ENCODE results near the gene FBXO22. TPM values are rescaled to one million over a fixed set of nuclear protein-coding genes. Genes with fewer than 3 reads are reported as not detected.
A peak's percentile ranks its signal among the peaks of the same experiment; 100 is the strongest.

The FBXO22 gene
- polyA plus RNA-seq, 2 donors: 6.0 to 12.9 TPM

DNA sequence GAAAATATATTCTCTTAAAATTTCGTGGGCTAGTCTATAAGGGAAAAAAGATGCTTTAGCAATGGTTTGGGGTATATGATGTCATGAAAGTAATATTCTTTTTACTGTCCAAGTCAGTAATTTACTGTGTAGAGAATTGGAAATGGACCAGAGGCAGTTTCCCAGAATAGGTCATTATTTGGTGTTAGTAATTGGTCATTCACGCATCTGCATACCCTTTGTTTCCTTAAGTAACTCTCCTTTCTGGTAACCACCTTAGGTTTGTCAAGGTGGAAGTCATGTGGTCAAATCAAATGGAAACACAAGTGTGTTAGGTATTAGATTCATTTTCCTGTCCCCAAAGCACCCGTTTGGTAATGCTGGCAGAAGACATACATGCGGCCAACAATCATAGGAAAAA, 23.9 kb downstream of the FBXO22 start:
- 86 to 87% methylated on average over 4 of the region's 4 CpGs for WGBS, 2 donors
- Histone ChIP-seq H3K9me3 (ENCODE audit: control insufficient read depth in 2 of 2, insufficient read depth in 1 of 2, low read depth in 1 of 2, low read length in 1 of 2) (no peaks in the 10 kb centered on the region), H3K27me3 (ENCODE audit: control insufficient read depth in 1 of 2, insufficient read depth in 2 of 2, low read length in 2 of 2) (no peaks in the 10 kb centered on the region), H3K27ac (ENCODE audit: low read depth in 2 of 2, low read length in 1 of 2) (no peak overlapping the region), H3K4me1 (ENCODE audit: control insufficient read depth in 2 of 2, insufficient read depth in 2 of 2, low read length in 1 of 2) (peaks cover 0 to under 1% of the 10 kb centered on the region in 2 donors), H3K4me3 (ENCODE audit: low read depth in 1 of 2, low read length in 2 of 2) (no peak overlapping the region), H3K36me3 (ENCODE audit: control insufficient read depth in 2 of 2, insufficient read depth in 2 of 2, low read length in 1 of 2) (peaks cover 0 to 2% of the 10 kb centered on the region in 2 donors)

DNA sequence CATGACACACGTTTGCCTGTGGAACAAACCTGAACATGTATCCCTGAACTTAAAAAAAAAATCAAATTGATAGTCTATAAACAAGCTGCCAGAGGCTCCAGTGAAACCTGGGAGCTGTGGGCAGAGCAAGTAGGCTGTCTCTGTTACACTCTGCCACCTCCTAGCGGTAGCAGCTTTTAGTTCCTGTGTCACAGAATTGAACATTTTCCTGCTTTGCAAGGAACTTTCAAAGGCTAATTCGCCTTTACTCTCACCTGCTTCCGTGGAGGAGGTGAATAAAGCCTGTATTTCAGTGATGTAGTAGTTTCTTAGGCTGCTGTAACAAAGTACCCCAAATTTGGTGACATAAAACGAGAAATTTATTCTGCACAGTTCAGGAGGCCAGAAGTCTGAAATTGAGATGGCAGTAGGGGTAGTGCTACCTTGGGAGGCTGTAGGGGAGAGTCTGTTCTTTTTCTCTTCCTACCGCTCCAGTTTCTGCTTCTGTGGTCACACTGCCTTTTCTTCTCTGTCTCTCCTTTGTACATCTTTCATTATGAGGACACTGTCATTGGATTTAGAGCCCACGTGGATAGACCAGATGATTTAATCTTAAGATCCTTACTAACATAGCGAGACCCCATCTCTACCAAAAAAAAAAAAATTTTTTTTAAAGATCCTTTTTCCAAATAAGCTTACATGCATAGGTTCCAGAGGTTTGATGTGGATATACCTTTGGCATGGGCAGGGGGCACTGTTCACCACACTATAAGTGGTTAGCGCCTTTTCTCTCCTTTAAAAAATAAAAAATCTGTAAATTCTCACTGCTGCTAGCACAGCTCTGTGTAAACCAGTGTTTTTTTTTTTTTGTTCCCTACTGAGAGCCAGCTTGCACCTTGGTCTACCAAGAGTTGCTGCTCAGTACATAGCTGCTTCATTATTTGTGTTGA, 25.3 kb downstream of the FBXO22 start:
- 73 to 78% methylated on average over 9 of the region's 9 CpGs for WGBS, 2 donors
- no peaks in the 10 kb centered on the region for H3K4me1 ChIP-seq (ENCODE audit: control insufficient read depth in 2 of 2, insufficient read depth in 2 of 2, low read length in 1 of 2)
- no peaks in the 10 kb centered on the region for H3K9me3 ChIP-seq (ENCODE audit: control insufficient read depth in 2 of 2, insufficient read depth in 1 of 2, low read depth in 1 of 2, low read length in 1 of 2)
- no peak overlapping the region for H3K4me3 ChIP-seq (ENCODE audit: low read depth in 1 of 2, low read length in 2 of 2)
- H3K27ac ChIP-seq (ENCODE audit: low read depth in 2 of 2, low read length in 1 of 2): no peak overlapping the region
- no peaks in the 10 kb centered on the region for H3K27me3 ChIP-seq (ENCODE audit: control insufficient read depth in 1 of 2, insufficient read depth in 2 of 2, low read length in 2 of 2)
- H3K36me3 ChIP-seq (ENCODE audit: control insufficient read depth in 2 of 2, insufficient read depth in 2 of 2, low read length in 1 of 2): no peaks in the 10 kb centered on the region

DNA sequence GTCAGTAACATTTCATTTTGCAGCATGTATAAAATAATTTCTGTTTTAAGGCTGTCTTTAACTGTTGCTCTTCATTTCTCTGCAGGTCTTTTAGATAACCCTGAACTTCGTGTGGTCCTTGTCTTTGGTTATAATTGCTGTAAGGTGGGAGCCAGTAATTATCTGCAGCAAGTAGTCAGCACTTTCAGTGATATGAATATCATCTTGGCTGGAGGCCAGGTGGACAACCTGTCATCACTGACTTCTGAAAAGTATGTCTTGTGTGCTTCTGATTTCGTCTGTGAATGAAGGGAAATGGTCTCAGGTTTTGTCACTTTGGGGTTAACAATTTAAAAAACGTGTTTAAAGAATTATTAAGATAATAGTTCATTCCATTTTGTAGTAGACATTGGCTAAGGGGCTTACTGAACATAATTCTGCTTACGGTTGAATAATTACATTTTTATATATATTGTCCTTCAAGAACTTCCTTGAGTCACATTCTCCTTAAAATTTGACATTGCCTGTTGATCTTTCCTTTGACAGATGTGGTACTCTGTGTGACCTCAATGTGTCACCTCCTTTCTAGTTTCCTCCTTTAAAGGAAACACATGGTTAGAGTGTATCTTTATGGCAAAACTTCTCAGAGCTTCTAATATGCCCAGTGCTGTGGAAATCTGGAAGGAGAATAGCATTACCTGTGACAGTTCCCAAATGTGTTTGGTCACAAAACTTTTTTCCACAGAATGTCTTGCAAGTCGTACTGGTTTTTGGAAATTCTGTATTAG, 26.3 kb downstream of the FBXO22 start:
- Histone ChIP-seq H3K36me3 (ENCODE audit: control insufficient read depth in 2 of 2, insufficient read depth in 2 of 2, low read length in 1 of 2) (no peaks in the 10 kb centered on the region), H3K27ac (ENCODE audit: low read depth in 2 of 2, low read length in 1 of 2) (no peak overlapping the region), H3K9me3 (ENCODE audit: control insufficient read depth in 2 of 2, insufficient read depth in 1 of 2, low read depth in 1 of 2, low read length in 1 of 2) (no peaks in the 10 kb centered on the region), H3K4me3 (ENCODE audit: low read depth in 1 of 2, low read length in 2 of 2) (no peak overlapping the region), H3K4me1 (ENCODE audit: control insufficient read depth in 2 of 2, insufficient read depth in 2 of 2, low read length in 1 of 2) (no peaks in the 10 kb centered on the region), H3K27me3 (ENCODE audit: control insufficient read depth in 1 of 2, insufficient read depth in 2 of 2, low read length in 2 of 2) (no peaks in the 10 kb centered on the region)
- 68 to 69% methylated on average over 5 of the region's 5 CpGs for WGBS, 2 donors

DNA sequence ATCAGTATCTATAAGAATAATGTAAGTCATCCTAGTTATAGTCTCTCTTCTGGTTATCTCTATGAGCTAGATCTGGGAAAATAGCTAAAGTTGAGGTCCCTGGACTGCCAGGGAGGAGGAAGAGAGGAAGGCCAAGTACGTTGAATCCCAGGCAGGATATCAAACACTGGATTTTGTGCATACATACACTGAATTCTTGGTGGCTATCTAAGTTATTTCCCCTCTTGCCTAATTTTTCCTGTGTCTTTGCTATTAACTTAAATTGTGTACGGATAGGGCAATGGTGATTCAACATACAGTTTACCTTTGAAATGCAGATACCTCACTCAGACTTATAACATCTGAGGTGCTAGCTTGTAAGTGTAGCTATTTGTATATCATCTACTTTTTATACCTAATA, 27.2 kb downstream of the FBXO22 start:
- Histone ChIP-seq H3K27me3 (ENCODE audit: control insufficient read depth in 1 of 2, insufficient read depth in 2 of 2, low read length in 2 of 2) (no peaks in the 10 kb centered on the region), H3K36me3 (ENCODE audit: control insufficient read depth in 2 of 2, insufficient read depth in 2 of 2, low read length in 1 of 2) (no peaks in the 10 kb centered on the region), H3K4me3 (ENCODE audit: low read depth in 1 of 2, low read length in 2 of 2) (no peak overlapping the region), H3K27ac (ENCODE audit: low read depth in 2 of 2, low read length in 1 of 2) (no peak overlapping the region), H3K9me3 (ENCODE audit: control insufficient read depth in 2 of 2, insufficient read depth in 1 of 2, low read depth in 1 of 2, low read length in 1 of 2) (no peaks in the 10 kb centered on the region), H3K4me1 (ENCODE audit: control insufficient read depth in 2 of 2, insufficient read depth in 2 of 2, low read length in 1 of 2) (no peaks in the 10 kb centered on the region)
- 93 to 95% methylated on average over 2 of the region's 2 CpGs for WGBS, 2 donors

DNA sequence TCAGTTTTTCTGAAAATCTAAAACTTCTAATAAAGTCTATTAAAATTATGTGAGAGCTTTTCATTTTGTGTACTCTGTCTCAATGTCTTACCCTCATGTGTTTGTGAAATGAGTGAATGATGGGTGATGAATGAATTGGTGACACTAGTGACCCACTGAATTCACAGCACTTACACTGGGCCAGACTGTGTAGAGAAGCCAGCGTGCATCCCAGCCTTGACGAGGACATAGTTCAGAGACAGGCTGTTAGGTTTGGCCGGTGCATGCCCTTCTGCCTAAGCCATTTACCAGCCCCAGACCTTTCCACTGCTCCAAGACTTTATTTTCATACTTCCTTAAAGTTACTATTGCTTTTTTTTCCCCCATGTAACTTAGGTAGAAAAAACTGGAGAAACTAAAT, 38.8 kb downstream of the FBXO22 start:
- no peak overlapping the region for H3K4me3 ChIP-seq (ENCODE audit: low read depth in 1 of 2, low read length in 2 of 2)
- H3K27ac ChIP-seq (ENCODE audit: low read depth in 2 of 2, low read length in 1 of 2): no peak overlapping the region
- no peaks in the 10 kb centered on the region for H3K9me3 ChIP-seq (ENCODE audit: control insufficient read depth in 2 of 2, insufficient read depth in 1 of 2, low read depth in 1 of 2, low read length in 1 of 2)
- H3K4me1 ChIP-seq (ENCODE audit: control insufficient read depth in 2 of 2, insufficient read depth in 2 of 2, low read length in 1 of 2): no peaks in the 10 kb centered on the region
- H3K27me3 ChIP-seq (ENCODE audit: control insufficient read depth in 1 of 2, insufficient read depth in 2 of 2, low read length in 2 of 2): no peaks in the 10 kb centered on the region
- 58 to 67% methylated on average over 3 of the region's 3 CpGs for WGBS, 2 donors
- H3K36me3 ChIP-seq (ENCODE audit: control insufficient read depth in 2 of 2, insufficient read depth in 2 of 2, low read length in 1 of 2): no peaks in the 10 kb centered on the region

DNA sequence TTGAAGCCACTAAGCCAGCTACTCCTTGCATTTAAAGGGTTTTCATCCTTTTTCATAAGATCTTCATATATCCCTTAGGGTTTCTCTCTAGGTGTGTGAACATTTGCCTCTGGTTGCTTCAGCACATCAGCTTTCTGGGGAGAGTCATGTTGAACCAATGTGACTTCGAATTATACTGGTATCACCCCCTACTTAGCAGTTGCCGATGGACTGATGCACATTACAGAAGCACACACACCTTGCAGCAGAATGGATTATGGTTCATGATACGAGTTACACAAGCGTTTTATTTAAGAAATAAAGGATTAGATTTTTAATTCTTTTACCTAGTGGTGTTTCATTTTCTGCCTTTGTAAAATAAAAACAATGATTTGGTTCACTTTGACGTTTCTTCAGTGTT, 39.6 kb downstream of the FBXO22 start:
- H3K27me3 ChIP-seq (ENCODE audit: control insufficient read depth in 1 of 2, insufficient read depth in 2 of 2, low read length in 2 of 2): no peaks in the 10 kb centered on the region

DNA sequence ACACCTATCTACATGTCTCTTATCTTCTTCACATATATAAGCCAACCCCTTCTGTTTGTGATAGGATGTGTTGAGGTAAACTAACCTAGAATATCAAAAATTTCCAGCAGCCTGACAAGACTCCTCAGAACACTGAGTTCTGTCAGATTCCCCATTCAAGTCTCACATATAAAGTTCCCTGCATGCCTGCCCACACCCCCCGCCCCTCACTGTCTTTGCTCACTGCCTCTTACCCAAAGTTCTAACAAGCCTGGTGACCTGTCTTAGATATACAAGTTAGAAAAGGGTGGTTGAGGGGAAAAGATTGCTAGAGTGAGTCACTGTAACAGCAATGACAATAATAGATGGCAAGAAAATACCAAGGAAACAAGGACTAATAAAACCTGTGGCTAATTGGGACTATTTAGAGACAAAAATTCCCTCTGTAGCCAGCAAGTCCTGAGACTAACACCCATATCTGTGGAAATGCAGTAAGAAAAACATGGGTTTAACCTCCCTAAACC, 40.1 kb downstream of the FBXO22 start:
- Histone ChIP-seq H3K27ac (ENCODE audit: low read depth in 2 of 2, low read length in 1 of 2) (no peak overlapping the region), H3K27me3 (ENCODE audit: control insufficient read depth in 1 of 2, insufficient read depth in 2 of 2, low read length in 2 of 2) (no peaks in the 10 kb centered on the region), H3K9me3 (ENCODE audit: control insufficient read depth in 2 of 2, insufficient read depth in 1 of 2, low read depth in 1 of 2, low read length in 1 of 2) (no peaks in the 10 kb centered on the region), H3K4me3 (ENCODE audit: low read depth in 1 of 2, low read length in 2 of 2) (no peak overlapping the region), H3K36me3 (ENCODE audit: control insufficient read depth in 2 of 2, insufficient read depth in 2 of 2, low read length in 1 of 2) (no peaks in the 10 kb centered on the region), H3K4me1 (ENCODE audit: control insufficient read depth in 2 of 2, insufficient read depth in 2 of 2, low read length in 1 of 2) (no peaks in the 10 kb centered on the region)
- WGBS, 2 donors: 45 to 77% methylated on average over 1 of the region's 1 CpG

More for the DNA sequence above, 39.6 kb downstream of the FBXO22 start:
- no peaks in the 10 kb centered on the region for H3K9me3 ChIP-seq (ENCODE audit: control insufficient read depth in 2 of 2, insufficient read depth in 1 of 2, low read depth in 1 of 2, low read length in 1 of 2)
- H3K27ac ChIP-seq (ENCODE audit: low read depth in 2 of 2, low read length in 1 of 2): no peak overlapping the region
- no peaks in the 10 kb centered on the region for H3K36me3 ChIP-seq (ENCODE audit: control insufficient read depth in 2 of 2, insufficient read depth in 2 of 2, low read length in 1 of 2)
- H3K4me3 ChIP-seq (ENCODE audit: low read depth in 1 of 2, low read length in 2 of 2): no peak overlapping the region
- no peaks in the 10 kb centered on the region for H3K4me1 ChIP-seq (ENCODE audit: control insufficient read depth in 2 of 2, insufficient read depth in 2 of 2, low read length in 1 of 2)
- 68 to 74% methylated on average over 5 of the region's 5 CpGs for WGBS, 2 donors

DNA sequence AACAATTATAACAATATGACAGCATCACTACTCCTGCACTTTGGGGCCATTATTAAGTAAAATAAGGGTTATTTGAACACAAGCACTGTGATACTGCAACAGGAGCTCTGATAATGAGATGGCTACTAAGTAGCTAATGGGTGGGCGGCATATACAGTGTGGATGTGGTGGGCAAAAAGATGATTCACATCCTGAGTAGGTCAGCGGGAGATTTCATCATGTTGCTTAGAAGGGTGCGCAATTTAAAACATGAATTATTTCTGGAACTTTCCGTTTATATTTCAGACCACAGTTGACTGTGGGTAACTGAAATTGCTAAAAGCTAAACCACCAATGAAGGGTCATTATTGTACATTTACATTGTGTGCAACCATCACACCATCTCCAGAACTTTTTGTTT, 42.3 kb downstream of the FBXO22 start:
- H3K4me3 ChIP-seq (ENCODE audit: low read depth in 1 of 2, low read length in 2 of 2): no peak overlapping the region
- no peaks in the 10 kb centered on the region for H3K36me3 ChIP-seq (ENCODE audit: control insufficient read depth in 2 of 2, insufficient read depth in 2 of 2, low read length in 1 of 2)
- WGBS, 2 donors: 73 to 81% methylated on average over 4 of the region's 4 CpGs
- H3K9me3 ChIP-seq (ENCODE audit: control insufficient read depth in 2 of 2, insufficient read depth in 1 of 2, low read depth in 1 of 2, low read length in 1 of 2): no peaks in the 10 kb centered on the region
- H3K27me3 ChIP-seq (ENCODE audit: control insufficient read depth in 1 of 2, insufficient read depth in 2 of 2, low read length in 2 of 2): no peaks in the 10 kb centered on the region
- no peaks in the 10 kb centered on the region for H3K4me1 ChIP-seq (ENCODE audit: control insufficient read depth in 2 of 2, insufficient read depth in 2 of 2, low read length in 1 of 2)
- no peak overlapping the region for H3K27ac ChIP-seq (ENCODE audit: low read depth in 2 of 2, low read length in 1 of 2)

DNA sequence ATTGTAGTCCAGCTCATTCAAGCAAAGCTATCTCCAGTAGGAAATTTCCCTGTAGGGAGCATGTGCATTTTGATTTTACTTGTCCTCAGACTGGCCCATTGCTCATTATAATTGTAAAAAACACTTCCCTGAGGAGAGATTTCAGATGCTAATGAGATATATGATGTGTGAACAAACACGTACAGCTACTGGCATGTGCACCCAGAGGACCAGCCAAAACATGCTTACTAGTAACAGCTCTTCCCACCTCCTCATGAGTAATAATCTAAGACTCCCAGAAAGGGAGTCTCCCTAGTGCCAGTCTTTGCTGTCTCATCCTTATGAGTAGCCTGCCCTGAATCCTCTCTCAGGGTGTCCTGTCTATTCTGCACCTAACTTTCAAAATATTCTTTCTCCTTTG, 43.4 kb downstream of the FBXO22 start:
- no peaks in the 10 kb centered on the region for H3K27me3 ChIP-seq (ENCODE audit: control insufficient read depth in 1 of 2, insufficient read depth in 2 of 2, low read length in 2 of 2)
- peak overlapping the region in 1 of 2 donors; percentile 15 for H3K27ac ChIP-seq (ENCODE audit: low read depth in 2 of 2, low read length in 1 of 2)
- no peak overlapping the region for H3K4me3 ChIP-seq (ENCODE audit: low read depth in 1 of 2, low read length in 2 of 2)
- no peaks in the 10 kb centered on the region for H3K4me1 ChIP-seq (ENCODE audit: control insufficient read depth in 2 of 2, insufficient read depth in 2 of 2, low read length in 1 of 2)
- no peaks in the 10 kb centered on the region for H3K9me3 ChIP-seq (ENCODE audit: control insufficient read depth in 2 of 2, insufficient read depth in 1 of 2, low read depth in 1 of 2, low read length in 1 of 2)
- no peaks in the 10 kb centered on the region for H3K36me3 ChIP-seq (ENCODE audit: control insufficient read depth in 2 of 2, insufficient read depth in 2 of 2, low read length in 1 of 2)
- 43 to 48% methylated on average over 1 of the region's 1 CpG for WGBS, 2 donors
